ENCODE data around the gene PSMA5.

Gene PSMA5

DNA sequence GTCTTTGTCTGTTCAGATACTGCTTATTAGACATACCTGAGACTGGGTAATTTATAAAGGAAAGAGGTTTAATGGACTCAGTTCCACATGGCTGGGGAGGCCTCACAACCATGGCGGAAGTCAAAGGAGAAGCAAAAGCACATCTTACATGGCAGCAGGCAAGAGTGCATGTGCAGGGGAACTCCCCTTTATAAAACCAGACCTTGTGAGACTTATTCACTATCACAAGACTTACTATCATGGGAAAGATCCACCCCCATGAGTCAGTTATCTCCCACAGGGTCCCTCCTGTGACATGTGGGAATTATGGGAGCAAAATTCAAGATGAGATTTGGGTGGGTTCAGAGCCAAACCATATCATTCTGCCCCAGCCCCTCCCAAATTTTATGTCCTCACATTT lies 7.1 kb upstream of the PSMA5 start:
- no peak for DNase-seq (ENCODE audit: low read depth)
- no peak overlapping the region for H3K4me3 ChIP-seq (ENCODE audit: low read depth, low read length)
- TF ChIP-seq, protein P1, sequence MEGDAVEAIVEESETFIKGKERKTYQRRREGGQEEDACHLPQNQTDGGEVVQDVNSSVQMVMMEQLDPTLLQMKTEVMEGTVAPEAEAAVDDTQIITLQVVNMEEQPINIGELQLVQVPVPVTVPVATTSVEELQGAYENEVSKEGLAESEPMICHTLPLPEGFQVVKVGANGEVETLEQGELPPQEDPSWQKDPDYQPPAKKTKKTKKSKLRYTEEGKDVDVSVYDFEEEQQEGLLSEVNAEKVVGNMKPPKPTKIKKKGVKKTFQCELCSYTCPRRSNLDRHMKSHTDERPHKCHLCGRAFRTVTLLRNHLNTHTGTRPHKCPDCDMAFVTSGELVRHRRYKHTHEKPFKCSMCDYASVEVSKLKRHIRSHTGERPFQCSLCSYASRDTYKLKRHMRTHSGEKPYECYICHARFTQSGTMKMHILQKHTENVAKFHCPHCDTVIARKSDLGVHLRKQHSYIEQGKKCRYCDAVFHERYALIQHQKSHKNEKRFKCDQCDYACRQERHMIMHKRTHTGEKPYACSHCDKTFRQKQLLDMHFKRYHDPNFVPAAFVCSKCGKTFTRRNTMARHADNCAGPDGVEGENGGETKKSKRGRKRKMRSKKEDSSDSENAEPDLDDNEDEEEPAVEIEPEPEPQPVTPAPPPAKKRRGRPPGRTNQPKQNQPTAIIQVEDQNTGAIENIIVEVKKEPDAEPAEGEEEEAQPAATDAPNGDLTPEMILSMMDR (IDR thresholded peaks at IDR 0.05; ENCODE audit: control insufficient read depth, extremely low read depth, insufficient read depth) = no peak

DNA sequence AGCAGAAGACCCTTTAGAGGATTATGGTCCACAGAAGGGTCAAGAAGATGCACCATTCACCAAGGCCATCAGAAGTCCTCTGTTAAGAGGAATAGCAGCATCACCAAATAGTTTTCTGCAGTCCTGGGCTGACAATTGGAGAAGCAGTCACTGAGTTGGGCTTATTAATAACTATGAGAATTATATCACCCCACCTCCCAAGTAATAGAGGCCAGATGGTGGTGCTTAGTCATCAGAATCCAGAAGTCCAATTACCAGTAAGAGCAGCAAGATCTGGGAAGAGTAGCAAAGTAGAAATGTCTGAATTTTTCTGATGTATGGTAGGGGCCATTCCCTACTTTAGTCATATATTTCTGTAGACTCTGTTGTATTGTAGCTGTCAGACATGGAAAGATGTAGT lies 6.1 kb upstream of the PSMA5 start:
- TF ChIP-seq, protein P1 (IDR thresholded peaks at IDR 0.05; ENCODE audit: control insufficient read depth, extremely low read depth, insufficient read depth) = no peak
- no peak overlapping the region for H3K4me3 ChIP-seq (ENCODE audit: low read depth, low read length)
- no peak for DNase-seq (ENCODE audit: low read depth)

- DNase-seq (ENCODE audit: low read depth) = no peak
- TF ChIP-seq, protein P1 (IDR thresholded peaks at IDR 0.05; ENCODE audit: control insufficient read depth, extremely low read depth, insufficient read depth) = no peak
- H3K4me3 ChIP-seq (ENCODE audit: low read depth, low read length) = peak overlapping the region; percentile 72
These were observed 871 bp upstream of the PSMA5 start for GRCh38 chr1:109427171-109427467.

DNA sequence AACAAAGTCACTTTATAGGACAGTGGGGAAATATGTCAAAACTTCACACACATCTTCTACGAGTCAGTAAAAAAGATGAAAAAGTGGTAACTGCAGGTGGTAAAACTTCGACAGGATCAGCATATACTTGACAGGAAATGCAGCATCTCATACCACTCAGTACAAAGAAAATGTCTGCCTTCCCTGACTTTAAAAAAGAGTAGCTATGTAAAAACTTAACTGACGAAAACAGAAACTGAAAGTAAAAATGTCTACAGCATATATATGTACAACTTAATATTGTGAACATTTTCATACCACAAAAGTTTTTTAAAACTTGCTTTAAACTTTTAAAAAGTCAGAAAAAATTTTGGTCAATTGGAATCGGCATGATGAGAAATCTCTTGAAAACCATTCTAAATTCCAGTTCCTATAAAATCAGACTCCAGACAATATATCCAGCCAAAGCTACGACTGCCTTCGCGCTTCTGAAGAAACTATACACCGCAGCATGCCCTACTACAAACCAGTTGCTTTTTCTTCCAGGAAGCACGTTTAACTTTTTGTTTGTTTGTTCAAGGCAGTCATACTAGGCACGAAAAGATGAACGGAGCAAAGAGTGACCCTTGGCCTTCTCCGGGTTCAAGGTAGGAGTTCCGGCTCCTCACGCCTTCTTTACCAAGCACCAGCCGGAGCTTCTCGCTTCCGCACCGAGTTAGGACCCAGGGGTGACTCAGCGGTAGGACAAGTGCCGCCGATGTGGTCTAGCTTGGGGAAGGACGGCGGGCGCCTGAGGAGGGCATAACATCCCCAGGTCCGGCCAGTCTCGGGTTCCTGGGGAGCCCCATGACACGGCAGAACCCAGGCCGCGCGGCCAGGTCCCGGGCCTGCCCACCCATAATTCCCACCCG lies 612 bp downstream of the PSMA5 start:
- no peak for DNase-seq (ENCODE audit: low read depth)
- peak overlapping the region; percentile 72 for H3K4me3 ChIP-seq (ENCODE audit: low read depth, low read length)
- TF ChIP-seq, protein P1 (IDR thresholded peaks at IDR 0.05; ENCODE audit: control insufficient read depth, extremely low read depth, insufficient read depth) = no peak

GRCh38 chr1:109423498-109423897 lies 2.8 kb downstream of the PSMA5 start:
- no peak overlapping the region for H3K4me3 ChIP-seq (ENCODE audit: low read depth, low read length)
- no peak for DNase-seq (ENCODE audit: low read depth)
- TF ChIP-seq, protein P1 (IDR thresholded peaks at IDR 0.05; ENCODE audit: control insufficient read depth, extremely low read depth, insufficient read depth) = no peak

DNA sequence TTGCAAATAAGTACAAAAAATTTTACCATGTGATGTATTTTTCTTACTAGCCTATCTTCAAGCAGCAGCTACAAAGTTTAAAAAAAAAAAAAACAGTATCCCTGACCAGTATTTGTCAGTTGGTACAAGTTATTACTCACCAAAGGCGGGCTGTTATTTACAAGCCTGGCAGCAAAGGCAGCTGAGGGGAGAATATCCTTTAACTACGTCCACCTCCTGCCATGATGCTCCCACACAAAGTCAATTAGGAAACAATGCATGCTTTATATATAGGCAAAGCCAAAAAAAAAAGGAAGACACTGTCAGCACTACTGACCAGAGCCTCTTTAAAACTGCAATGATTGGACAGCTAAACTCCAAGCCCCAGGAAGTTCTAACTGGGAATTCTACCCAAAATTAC lies 13.7 kb downstream of the PSMA5 start:
- no peak for DNase-seq (ENCODE audit: low read depth)
- TF ChIP-seq, protein P1 (IDR thresholded peaks at IDR 0.05; ENCODE audit: control insufficient read depth, extremely low read depth, insufficient read depth) = no peak
- H3K4me3 ChIP-seq (ENCODE audit: low read depth, low read length) = no peak overlapping the region

GRCh38 chr1:109404838-109405237 lies 21.4 kb downstream of the PSMA5 start:
- TF ChIP-seq, protein P1 (IDR thresholded peaks at IDR 0.05; ENCODE audit: control insufficient read depth, extremely low read depth, insufficient read depth) = no peak
- H3K4me3 ChIP-seq (ENCODE audit: low read depth, low read length) = no peak overlapping the region
- no peak for DNase-seq (ENCODE audit: low read depth)
